WERI-Rb-1 (cell line): ENCODE data around the gene RPL13A.
"Not testable (repeated sequence)": the region's sequence is repeated elsewhere in the genome, so short reads cannot be mapped to it uniquely, and the experiment has no call there.

Experiments used
- DNase-seq: peaks from one replicate; pipeline ENCODE4 v3.0.0-alpha.2; 2020
- H3K27ac ChIP-seq: fragments of 250-450 bp; sonication (Bioruptor Pico); 2 replicates; pipeline ENCODE4 v1.5.1; 2020; ENCODE audit warnings: mild to moderate bottlenecking, moderate library complexity
- H3K27me3 ChIP-seq: fragments of 250-450 bp; sonication (Bioruptor Pico); 2 replicates; pipeline ENCODE4 v1.5.1; 2021; ENCODE audit warnings: mild to moderate bottlenecking, low read depth, moderate library complexity; ENCODE audit not compliant: insufficient read depth, severe bottlenecking
- H3K36me3 ChIP-seq: fragments of 250-450 bp; sonication (Bioruptor Pico); 2 replicates; pipeline ENCODE4 v1.5.1; 2020; ENCODE audit warnings: mild to moderate bottlenecking, moderate library complexity
- H3K4me3 ChIP-seq: 2 replicates; pipeline ENCODE4 v1.5.1; 2011; ENCODE audit warnings: low read depth, mild to moderate bottlenecking, control low read depth, low read length
- H3K9me3 ChIP-seq: fragments of 250-450 bp; sonication (Bioruptor Pico); 2 replicates; pipeline ENCODE4 v1.5.1; 2021; ENCODE audit warnings: mild to moderate bottlenecking, moderate library complexity; ENCODE audit not compliant: severe bottlenecking
- TF ChIP-seq, protein P1 (sequence below): IDR thresholded peaks from 2 replicates; pipeline ENCODE4 v1.5.1; 2011; ENCODE audit warnings: low read depth, mild to moderate bottlenecking, control low read depth, inconsistent platforms, low read length

RPL13A gene

DNA sequence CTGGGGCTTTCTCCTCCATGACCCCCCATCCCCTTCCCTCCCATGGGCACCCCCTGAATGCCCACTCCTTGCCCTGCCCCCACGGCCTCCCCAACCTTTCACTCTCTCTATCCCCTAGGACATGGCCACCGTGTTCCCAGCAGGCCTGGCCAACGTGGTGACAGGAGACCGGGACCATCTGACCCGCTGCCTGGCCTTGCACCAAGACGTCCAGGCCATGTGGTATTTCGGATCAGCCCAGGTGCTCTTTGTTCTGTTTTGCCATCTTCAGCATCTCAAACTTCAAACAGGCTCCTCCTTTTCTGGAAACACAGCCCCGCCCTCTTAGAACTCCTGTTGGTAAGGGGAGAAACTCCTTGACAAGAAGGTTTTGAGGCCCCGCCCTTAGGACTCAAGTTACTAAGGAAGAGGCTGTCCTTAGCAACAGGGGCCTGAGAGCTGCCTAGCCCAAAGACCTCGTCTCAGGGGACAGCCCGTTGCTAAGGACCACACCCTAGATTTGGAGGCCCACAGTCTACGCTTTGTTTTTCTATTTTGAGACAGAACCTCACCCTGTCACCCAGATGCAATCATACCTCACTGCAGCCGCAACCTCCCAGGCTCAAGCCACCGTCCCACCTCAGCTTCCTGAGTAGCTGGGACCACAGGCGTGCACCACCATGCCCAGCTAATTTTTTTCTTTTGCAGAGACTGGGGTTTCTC, 18.5 kb upstream of the RPL13A start:
- no peaks in the 10 kb centered on the region for H3K9me3 ChIP-seq
- H3K27me3 ChIP-seq: no peaks in the 10 kb centered on the region
- no peak for DNase-seq
- TF ChIP-seq, protein P1, sequence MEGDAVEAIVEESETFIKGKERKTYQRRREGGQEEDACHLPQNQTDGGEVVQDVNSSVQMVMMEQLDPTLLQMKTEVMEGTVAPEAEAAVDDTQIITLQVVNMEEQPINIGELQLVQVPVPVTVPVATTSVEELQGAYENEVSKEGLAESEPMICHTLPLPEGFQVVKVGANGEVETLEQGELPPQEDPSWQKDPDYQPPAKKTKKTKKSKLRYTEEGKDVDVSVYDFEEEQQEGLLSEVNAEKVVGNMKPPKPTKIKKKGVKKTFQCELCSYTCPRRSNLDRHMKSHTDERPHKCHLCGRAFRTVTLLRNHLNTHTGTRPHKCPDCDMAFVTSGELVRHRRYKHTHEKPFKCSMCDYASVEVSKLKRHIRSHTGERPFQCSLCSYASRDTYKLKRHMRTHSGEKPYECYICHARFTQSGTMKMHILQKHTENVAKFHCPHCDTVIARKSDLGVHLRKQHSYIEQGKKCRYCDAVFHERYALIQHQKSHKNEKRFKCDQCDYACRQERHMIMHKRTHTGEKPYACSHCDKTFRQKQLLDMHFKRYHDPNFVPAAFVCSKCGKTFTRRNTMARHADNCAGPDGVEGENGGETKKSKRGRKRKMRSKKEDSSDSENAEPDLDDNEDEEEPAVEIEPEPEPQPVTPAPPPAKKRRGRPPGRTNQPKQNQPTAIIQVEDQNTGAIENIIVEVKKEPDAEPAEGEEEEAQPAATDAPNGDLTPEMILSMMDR: no peak
- no peak overlapping the region for H3K4me3 ChIP-seq
- H3K27ac ChIP-seq: no peak overlapping the region
- H3K36me3 ChIP-seq: peaks cover 11% of the 10 kb centered on the region

DNA sequence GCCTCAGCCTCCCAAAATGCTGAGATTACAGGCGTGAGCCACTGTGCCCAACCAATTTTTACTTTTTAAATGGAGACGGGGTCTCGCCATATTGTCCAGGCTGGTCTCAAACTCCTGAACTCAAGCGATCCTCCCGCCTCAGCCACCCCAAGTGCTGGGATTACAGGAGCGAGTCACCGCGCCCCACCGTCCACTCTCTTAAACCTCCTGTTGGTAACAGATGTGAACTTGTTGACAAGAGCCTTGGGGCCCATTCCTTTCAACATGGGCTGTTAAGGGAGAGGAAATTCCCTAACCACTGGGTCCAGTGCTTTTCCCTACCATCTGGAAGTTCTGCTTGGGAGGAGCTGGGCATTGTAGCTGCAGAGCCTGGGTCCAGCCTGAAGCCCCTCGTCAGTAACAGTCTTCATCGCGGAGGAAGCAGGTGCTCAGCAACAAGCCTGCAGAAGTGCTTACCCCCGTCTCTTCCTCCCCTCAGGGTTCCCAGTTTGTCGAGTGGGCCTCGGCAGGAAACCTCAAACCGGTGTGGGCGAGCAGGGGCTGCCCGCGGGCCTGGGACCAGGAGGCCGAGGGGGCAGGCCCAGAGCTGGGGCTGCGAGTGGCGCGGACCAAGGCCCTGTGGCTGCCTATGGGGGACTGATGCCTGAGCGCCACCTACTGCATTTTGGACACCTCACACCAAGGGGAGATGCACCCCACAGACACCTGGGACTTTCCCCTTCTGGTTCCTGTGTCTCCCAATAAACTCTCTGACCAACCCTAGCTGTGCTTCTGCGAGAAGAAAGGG, 17.4 kb upstream of the RPL13A start:
- no peak for DNase-seq
- TF ChIP-seq, protein P1: peak; percentile 44
- Histone ChIP-seq H3K27ac (no peak overlapping the region), H3K27me3 (no peaks in the 10 kb centered on the region), H3K9me3 (no peaks in the 10 kb centered on the region), H3K4me3 (no peak overlapping the region), H3K36me3 (peaks cover 7% of the 10 kb centered on the region)

DNA sequence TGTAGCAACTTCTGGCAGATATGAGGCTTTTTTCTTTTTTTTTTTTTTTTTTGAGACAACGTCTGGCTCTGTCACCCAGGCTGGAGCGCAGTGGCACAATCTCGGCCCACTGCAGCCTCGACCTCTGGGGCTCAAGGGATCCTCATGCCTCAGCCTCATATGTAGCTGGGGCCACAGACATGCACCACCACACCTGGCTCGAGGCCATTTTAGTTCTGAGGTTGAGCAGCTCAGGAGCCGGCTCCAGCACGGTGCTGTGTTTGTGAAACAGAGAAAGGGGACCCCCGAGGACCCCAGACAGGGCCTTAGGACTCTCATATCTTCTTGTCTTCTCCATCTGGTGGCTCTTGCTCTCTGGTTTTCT, 16.8 kb upstream of the RPL13A start:
- no peak for DNase-seq
- Histone ChIP-seq H3K4me3 (no peak overlapping the region), H3K9me3 (no peaks in the 10 kb centered on the region), H3K27me3 (no peaks in the 10 kb centered on the region), H3K27ac (no peak overlapping the region), H3K36me3 (peaks cover 7% of the 10 kb centered on the region)
- TF ChIP-seq, protein P1: no peak

DNA sequence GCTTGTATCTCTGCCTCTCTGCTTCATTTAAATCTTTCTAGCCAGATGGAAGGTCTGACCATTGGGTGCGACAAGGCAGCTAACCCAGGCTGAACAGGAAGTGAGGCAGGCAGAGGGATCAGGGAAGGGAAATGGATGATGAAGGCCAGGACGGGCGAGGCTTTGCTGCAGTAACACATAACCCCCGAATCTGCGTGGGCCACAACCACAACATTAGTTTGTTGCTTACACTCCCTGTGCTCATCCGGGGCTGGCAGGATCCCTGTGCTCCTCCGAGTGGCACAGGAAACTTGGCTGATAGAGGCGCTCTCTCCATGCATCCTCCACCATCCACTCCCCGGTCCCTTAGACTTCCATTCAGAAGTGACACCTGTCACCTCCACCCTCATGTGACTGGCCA, 14.5 kb upstream of the RPL13A start:
- H3K27me3 ChIP-seq: no peaks in the 10 kb centered on the region
- no peak for DNase-seq
- peaks cover 7% of the 10 kb centered on the region for H3K36me3 ChIP-seq
- no peak overlapping the region for H3K27ac ChIP-seq
- H3K4me3 ChIP-seq: no peak overlapping the region
- H3K9me3 ChIP-seq: no peaks in the 10 kb centered on the region
- TF ChIP-seq, protein P1: no peak

DNA sequence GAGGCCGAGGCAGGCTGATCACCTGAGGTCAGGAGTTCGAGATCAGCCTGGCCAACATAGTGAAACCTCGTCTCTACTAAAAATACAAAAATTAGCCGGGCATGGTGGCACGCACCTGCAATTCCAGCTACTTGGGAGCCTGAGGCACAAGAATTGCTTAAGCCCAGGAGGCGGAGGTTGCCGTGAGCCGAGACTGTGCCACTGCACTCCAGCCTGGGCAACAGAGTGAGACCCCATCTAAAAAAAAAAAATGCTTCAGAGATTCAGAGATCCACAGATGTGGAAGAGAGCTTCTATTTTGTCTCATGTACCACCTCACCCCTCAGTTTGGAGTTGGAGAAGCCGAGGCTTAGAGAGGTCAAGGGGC, 13.9 kb upstream of the RPL13A start:
- DNase-seq, H3K4me3 ChIP-seq, H3K36me3 ChIP-seq, H3K9me3 ChIP-seq, H3K27ac ChIP-seq, H3K27me3 ChIP-seq: not testable (repeated sequence)

DNA sequence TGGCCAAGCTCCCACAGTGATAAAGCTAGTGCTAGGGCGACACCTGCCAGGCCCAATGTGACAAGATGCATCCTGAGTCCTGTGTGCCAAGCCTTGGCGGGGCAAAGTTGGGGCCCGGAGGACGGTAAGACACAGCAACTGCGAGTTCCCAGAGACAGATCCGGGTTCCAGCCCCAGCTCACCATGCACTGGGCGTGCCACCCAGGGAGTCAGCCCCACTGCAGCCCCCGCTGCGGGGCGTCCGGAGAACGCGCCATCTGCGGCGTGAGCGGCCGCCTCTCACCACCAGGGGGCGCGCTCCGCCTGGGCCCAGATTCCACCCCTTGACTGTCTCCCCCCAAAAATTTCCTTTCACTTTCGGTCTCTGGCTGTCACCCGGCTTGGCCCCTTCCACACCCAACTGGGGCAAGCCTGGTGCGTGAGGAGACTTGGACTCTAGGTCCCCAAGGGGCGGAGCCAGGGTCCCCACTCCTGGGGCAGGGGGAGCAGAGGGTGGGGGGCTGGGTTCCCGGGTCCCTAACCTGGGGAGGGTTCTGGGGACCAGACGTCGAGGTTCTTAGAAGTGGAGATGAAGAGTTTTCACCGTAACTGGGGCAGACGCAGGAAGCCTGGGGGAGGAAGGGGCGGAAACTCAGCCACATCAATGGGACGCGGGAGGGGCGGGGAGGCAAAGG, 13.4 kb upstream of the RPL13A start, which contains the start of gene FLT3LG:
FLT3LG (plus strand) TSS at position 348 of the 674 bp plus-strand sequence. CDS start 425 bp downstream, outside the sequence.
- H3K4me3 ChIP-seq: peak within 1 kb of the TSS; percentile 49
- no peaks in the 10 kb centered on the region for H3K9me3 ChIP-seq
- H3K27ac ChIP-seq: no peak within 1 kb of the TSS; the same call in 1 of the 2 replicates
- H3K27me3 ChIP-seq: no peaks in the 10 kb centered on the region
- peak; percentile 59 for DNase-seq
- peaks cover 4% of the 10 kb centered on the region for H3K36me3 ChIP-seq
- TF ChIP-seq, protein P1: peak; percentile 90
